A172 (cell line): ENCODE measurements around the gene SERPINA5. TPM values are rescaled to one million over a fixed set of nuclear protein-coding genes. Genes with fewer than 3 reads are reported as not detected.

ENCODE experiments used
- DNase-seq: peaks from one replicate; pipeline ENCODE4 v3.0.0-alpha.2; 2015; ENCODE audit warnings: low spot score
- total RNA-seq: library from RNA; depleted of rRNA; stranded (reverse); fragments of >200 nt; shearing (Covaris generic); gene quantifications from 2 replicates; pipeline ENCODE4 v1.2.3, GENCODE V29; 2014

The SERPINA5 gene
- total RNA-seq, 1 experiment from 2014 or later: not detected

GRCh38 chr14:94548999-94549985, 31.9 kb upstream of the SERPINA5 start:
- DNase-seq: peak; percentile 17

- no peak for DNase-seq
Measured at GRCh38 chr14:94550041-94550440, 31.2 kb upstream of the SERPINA5 start.

- DNase-seq: no peak
Measured at GRCh38 chr14:94555991-94556390, 25.2 kb upstream of the SERPINA5 start.

GRCh38 chr14:94557327-94557726, 23.9 kb upstream of the SERPINA5 start:
- DNase-seq: no peak

- DNase-seq: no peak
Measured at GRCh38 chr14:94558842-94559241, 22.4 kb upstream of the SERPINA5 start.

- no peak for DNase-seq
Measured at GRCh38 chr14:94559638-94560290, 21.5 kb upstream of the SERPINA5 start.

GRCh38 chr14:94560291-94560665, 20.9 kb upstream of the SERPINA5 start:
- no peak for DNase-seq

- DNase-seq: no peak
Measured at GRCh38 chr14:94560751-94561655, 20.2 kb upstream of the SERPINA5 start, which contains the start of gene SERPINA4. Gene SERPINA4 (plus strand): TSS chr14:94561442. CDS start chr14:94563483, 2,041 bp downstream.

- DNase-seq: no peak
Measured at GRCh38 chr14:94561656-94562010, 19.6 kb upstream of the SERPINA5 start.

- no peak for DNase-seq
Measured at GRCh38 chr14:94562022-94562421, 19.2 kb upstream of the SERPINA5 start.

GRCh38 chr14:94562941-94563883, 18.0 kb upstream of the SERPINA5 start:
- no peak for DNase-seq

- no peak for DNase-seq
Measured at GRCh38 chr14:94564381-94564780, 16.8 kb upstream of the SERPINA5 start.

GRCh38 chr14:94568186-94568585, 13.0 kb upstream of the SERPINA5 start:
- no peak for DNase-seq

GRCh38 chr14:94569381-94570001, 11.7 kb upstream of the SERPINA5 start:
- DNase-seq: no peak

- DNase-seq: no peak
Measured at GRCh38 chr14:94570002-94570400, 11.2 kb upstream of the SERPINA5 start.

GRCh38 chr14:94570440-94570839, 10.8 kb upstream of the SERPINA5 start:
- no peak for DNase-seq

GRCh38 chr14:94571395-94571794, 9.8 kb upstream of the SERPINA5 start:
- no peak for DNase-seq

GRCh38 chr14:94571950-94572349, 9.3 kb upstream of the SERPINA5 start:
- DNase-seq: no peak

- no peak for DNase-seq
Measured at GRCh38 chr14:94572637-94573303, 8.5 kb upstream of the SERPINA5 start.
